Fibroblast of mammary gland (primary cell): ENCODE results near the gene RARS1.

Source experiments
- DNase-seq: peaks from one replicate; pipeline ENCODE4 v3.0.0-alpha.2; 2010; ENCODE audit warnings: low read depth
- H3K4me3 ChIP-seq: 2 replicates; pipeline ENCODE4 v1.5.1; 2011; ENCODE audit warnings: low read depth, mild to moderate bottlenecking, low read length, moderate library complexity; ENCODE audit not compliant: control insufficient read depth
- TF ChIP-seq, protein P1 (sequence below): conservative IDR thresholded peaks from 2 replicates; pipeline ENCODE4 v1.5.1; 2011; ENCODE audit warnings: low read depth, low read length, inconsistent platforms; ENCODE audit not compliant: control insufficient read depth, insufficient read depth

The RARS1 gene

GRCh38 chr5:168552146-168552545 is 65.9 kb downstream of the RARS1 start:
- no peak overlapping the region for H3K4me3 ChIP-seq
- peak; percentile 99 for DNase-seq
- TF ChIP-seq, protein P1, sequence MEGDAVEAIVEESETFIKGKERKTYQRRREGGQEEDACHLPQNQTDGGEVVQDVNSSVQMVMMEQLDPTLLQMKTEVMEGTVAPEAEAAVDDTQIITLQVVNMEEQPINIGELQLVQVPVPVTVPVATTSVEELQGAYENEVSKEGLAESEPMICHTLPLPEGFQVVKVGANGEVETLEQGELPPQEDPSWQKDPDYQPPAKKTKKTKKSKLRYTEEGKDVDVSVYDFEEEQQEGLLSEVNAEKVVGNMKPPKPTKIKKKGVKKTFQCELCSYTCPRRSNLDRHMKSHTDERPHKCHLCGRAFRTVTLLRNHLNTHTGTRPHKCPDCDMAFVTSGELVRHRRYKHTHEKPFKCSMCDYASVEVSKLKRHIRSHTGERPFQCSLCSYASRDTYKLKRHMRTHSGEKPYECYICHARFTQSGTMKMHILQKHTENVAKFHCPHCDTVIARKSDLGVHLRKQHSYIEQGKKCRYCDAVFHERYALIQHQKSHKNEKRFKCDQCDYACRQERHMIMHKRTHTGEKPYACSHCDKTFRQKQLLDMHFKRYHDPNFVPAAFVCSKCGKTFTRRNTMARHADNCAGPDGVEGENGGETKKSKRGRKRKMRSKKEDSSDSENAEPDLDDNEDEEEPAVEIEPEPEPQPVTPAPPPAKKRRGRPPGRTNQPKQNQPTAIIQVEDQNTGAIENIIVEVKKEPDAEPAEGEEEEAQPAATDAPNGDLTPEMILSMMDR = no peak

- H3K4me3 ChIP-seq = no peak overlapping the region
- TF ChIP-seq, protein P1 = no peak
- DNase-seq = peak; percentile 26
Measured at GRCh38 chr5:168553377-168554130, 67.3 kb downstream of the RARS1 start.

DNA sequence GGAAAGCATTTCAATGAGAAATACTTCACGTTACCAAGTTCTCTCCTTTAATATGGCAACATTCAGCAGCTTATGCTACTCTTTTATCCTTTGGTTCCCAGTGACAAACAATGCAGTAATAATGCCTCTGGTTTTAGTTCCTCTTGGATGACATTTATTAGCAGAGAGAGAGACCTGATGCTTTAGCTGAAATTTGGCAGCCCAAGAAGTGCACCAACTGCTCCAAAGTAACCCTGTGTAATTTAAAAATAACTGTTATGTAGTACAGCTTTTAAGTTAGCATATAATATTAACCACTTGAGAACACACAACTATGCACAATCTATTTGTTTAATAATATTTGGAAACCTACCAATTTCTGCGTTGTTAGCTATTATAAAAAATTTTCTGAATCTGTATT is 71.1 kb downstream of the RARS1 start:
- DNase-seq = no peak
- TF ChIP-seq, protein P1 = no peak
- H3K4me3 ChIP-seq = no peak overlapping the region

- TF ChIP-seq, protein P1 = no peak
- H3K4me3 ChIP-seq = no peak overlapping the region
- DNase-seq = no peak
Measured at GRCh38 chr5:168562279-168562678, 76.0 kb downstream of the RARS1 start.

DNA sequence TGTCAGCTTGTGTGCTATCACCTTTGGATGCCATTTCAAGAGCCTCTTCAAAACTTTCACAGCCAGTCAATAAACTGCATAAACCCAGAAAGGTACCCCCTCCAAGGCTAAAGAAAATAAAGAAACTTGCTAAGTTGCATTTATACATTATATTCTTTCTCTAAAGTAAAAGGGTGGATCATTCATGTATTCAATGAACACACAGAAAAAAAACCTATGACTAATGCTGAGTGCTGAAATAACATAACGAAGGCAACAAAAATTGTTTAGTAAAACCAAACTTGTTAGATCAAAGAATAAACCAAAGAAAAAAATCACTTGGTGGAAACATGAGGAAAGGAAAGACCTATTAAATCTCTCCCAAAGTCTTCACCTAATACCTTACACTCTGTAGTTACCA is 77.7 kb downstream of the RARS1 start:
- TF ChIP-seq, protein P1 = no peak
- no peak overlapping the region for H3K4me3 ChIP-seq
- no peak for DNase-seq

DNA sequence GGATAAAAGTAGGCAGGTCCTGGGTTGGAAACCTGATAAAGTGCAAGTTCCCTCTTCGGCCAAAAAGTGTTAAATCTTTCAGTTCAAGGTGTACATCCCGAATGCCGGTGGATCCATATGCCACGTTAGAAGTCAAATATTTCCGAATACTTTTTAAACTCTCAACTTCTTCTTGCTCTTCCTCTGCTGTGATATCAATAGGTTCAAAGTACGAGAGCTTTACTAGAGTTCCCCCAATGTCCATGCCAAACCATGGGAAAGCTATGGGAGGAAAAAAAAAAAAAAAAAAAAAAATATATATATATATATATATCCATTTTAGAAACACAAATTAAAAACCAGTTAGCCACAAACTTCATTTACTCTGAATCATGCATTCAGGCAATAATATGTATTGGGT is 82.5 kb downstream of the RARS1 start:
- no peak overlapping the region for H3K4me3 ChIP-seq
- TF ChIP-seq, protein P1 = no peak
- DNase-seq = no peak
